H9 (cell line): ENCODE measurements around the gene NT5C3B. TPM values are rescaled to one million over a fixed set of nuclear protein-coding genes. Genes with fewer than 3 reads are reported as not detected.

Source experiments
- DNase-seq: peaks from one replicate; pipeline ENCODE4 v3.0.0-alpha.2; 2017
- H2AFZ ChIP-seq: one replicate; pipeline ENCODE4 v1.6.1; 2013; ENCODE audit warnings: mild to moderate bottlenecking, low read length, control low read depth, moderate library complexity
- H2AK5ac ChIP-seq: 2 replicates; pipeline ENCODE4 v1.6.1; 2013; ENCODE audit warnings: low read length, control low read depth, mixed read lengths; ENCODE audit not compliant: insufficient read length
- H2BK120ac ChIP-seq: one replicate; pipeline ENCODE4 v1.6.1; 2013; ENCODE audit warnings: low read depth, mild to moderate bottlenecking, low read length, control low read depth, inconsistent platforms; ENCODE audit not compliant: poor library complexity, severe bottlenecking
- H2BK12ac ChIP-seq: 2 replicates; pipeline ENCODE4 v1.6.1; 2013; ENCODE audit warnings: low read length, control low read depth, mixed read lengths, low read depth; ENCODE audit not compliant: insufficient read length
- H2BK15ac ChIP-seq: 2 replicates; pipeline ENCODE4 v1.6.1; 2013; ENCODE audit warnings: low read depth, low read length, control low read depth
- H2BK20ac ChIP-seq: one replicate; pipeline ENCODE4 v1.6.1; 2013; ENCODE audit warnings: low read depth, mild to moderate bottlenecking, low read length, control low read depth, inconsistent platforms; ENCODE audit not compliant: poor library complexity, severe bottlenecking
- H2BK5ac ChIP-seq: 2 replicates; pipeline ENCODE4 v1.6.1; 2013; ENCODE audit warnings: low read length, control low read depth, mixed read lengths; ENCODE audit not compliant: insufficient read length
- H3K14ac ChIP-seq: 2 replicates; pipeline ENCODE4 v1.6.1; 2013; ENCODE audit warnings: low read length, control low read depth; ENCODE audit not compliant: insufficient read depth
- H3K18ac ChIP-seq: 2 replicates; pipeline ENCODE4 v1.6.1; 2013; ENCODE audit warnings: low read depth, mild to moderate bottlenecking, mixed read lengths, low read length, control low read depth; ENCODE audit not compliant: insufficient read length
- H3K23ac ChIP-seq: 2 replicates; pipeline ENCODE4 v1.6.1; 2013; ENCODE audit warnings: low read length, control low read depth, mixed read lengths, low read depth; ENCODE audit not compliant: insufficient read length
- H3K23me2 ChIP-seq: 2 replicates; pipeline ENCODE4 v1.6.1; 2013; ENCODE audit warnings: low read depth, mild to moderate bottlenecking, mixed read lengths, low read length, control low read depth; ENCODE audit not compliant: insufficient read length, poor library complexity, severe bottlenecking
- H3K27ac ChIP-seq: 2 replicates; pipeline ENCODE4 v1.5.1; 2013; ENCODE audit warnings: low read length, control low read depth, mixed read lengths, low read depth; ENCODE audit not compliant: insufficient read length
- H3K27me3 ChIP-seq: 2 replicates; pipeline ENCODE4 v1.6.1; 2013; ENCODE audit warnings: low read length, control low read depth, inconsistent platforms; ENCODE audit not compliant: insufficient read depth
- H3K4ac ChIP-seq: 2 replicates; pipeline ENCODE4 v1.6.1; 2013; ENCODE audit warnings: low read depth, mild to moderate bottlenecking, control low read depth, inconsistent platforms, low read length, moderate library complexity
- H3K4me1 ChIP-seq: 2 replicates; pipeline ENCODE4 v1.6.1; 2013; ENCODE audit warnings: low read length, control low read depth, inconsistent platforms; ENCODE audit not compliant: insufficient read depth
- H3K4me2 ChIP-seq: 2 replicates; pipeline ENCODE4 v1.6.1; 2013; ENCODE audit warnings: low read length, control low read depth, mixed read lengths; ENCODE audit not compliant: insufficient read length, insufficient read depth
- H3K56ac ChIP-seq: 2 replicates; pipeline ENCODE4 v1.6.1; 2013; ENCODE audit warnings: low read depth, mild to moderate bottlenecking, mixed read lengths, low read length, control low read depth; ENCODE audit not compliant: insufficient read length
- H3K79me1 ChIP-seq: 2 replicates; pipeline ENCODE4 v1.6.1; 2013; ENCODE audit warnings: low read depth, mild to moderate bottlenecking, moderate library complexity, low read length, control low read depth, inconsistent platforms; ENCODE audit not compliant: insufficient read depth, poor library complexity, severe bottlenecking
- H3K79me2 ChIP-seq: 2 replicates; pipeline ENCODE4 v1.6.1; 2013; ENCODE audit warnings: low read length, control low read depth, inconsistent platforms; ENCODE audit not compliant: insufficient read depth
- H3K9ac ChIP-seq: 2 replicates; pipeline ENCODE4 v1.6.1; 2013; ENCODE audit warnings: low read length, control low read depth, mixed read lengths; ENCODE audit not compliant: insufficient read length; ENCODE audit errors: extremely low read depth
- H3K9me3 ChIP-seq: one replicate; pipeline ENCODE4 v1.6.1; 2013; ENCODE audit warnings: low read depth, low read length, inconsistent platforms; ENCODE audit not compliant: control insufficient read depth
- H3T11ph ChIP-seq: one replicate; pipeline ENCODE4 v1.6.1; 2013; ENCODE audit warnings: mild to moderate bottlenecking, low read length, control low read depth, inconsistent platforms
- H4K20me1 ChIP-seq: one replicate; pipeline ENCODE4 v1.6.1; 2013; ENCODE audit not compliant: control insufficient read depth, insufficient read length, insufficient read depth
- H4K5ac ChIP-seq: 2 replicates; pipeline ENCODE4 v1.6.1; 2013; ENCODE audit warnings: low read depth, mild to moderate bottlenecking, mixed read lengths, low read length, control low read depth; ENCODE audit not compliant: insufficient read length
- H4K8ac ChIP-seq: replicated peaks from 2 replicates; pipeline ENCODE4 v1.6.1; 2013; ENCODE audit warnings: low read length, control low read depth, mixed read lengths, low read depth; ENCODE audit not compliant: insufficient read length
- H4K91ac ChIP-seq: 2 replicates; pipeline ENCODE4 v1.6.1; 2013; ENCODE audit warnings: low read depth, mild to moderate bottlenecking, moderate library complexity, mixed read lengths, low read length, control low read depth; ENCODE audit not compliant: insufficient read length
- H3K27ac Mint-ChIP-seq, 3 experiments: 2 replicates in 2 of 3; 3 replicates in 1 of 3; pipeline ENCODE4 v1.8.0; 2020 to 2021; ENCODE audit warnings: mixed read lengths in 3 of 3, mild to moderate bottlenecking in 1 of 3, moderate library complexity in 1 of 3
- H3K27me3 Mint-ChIP-seq: 2 replicates; pipeline ENCODE4 v1.8.0; 2021; ENCODE audit warnings: low read depth, mild to moderate bottlenecking, moderate library complexity, mixed read lengths
- H3K36me3 Mint-ChIP-seq, 3 experiments: 2 replicates in 2 of 3; 3 replicates in 1 of 3; pipeline ENCODE4 v1.8.0; 2020 to 2021; ENCODE audit warnings: low read depth in 3 of 3, mixed read lengths in 3 of 3; ENCODE audit not compliant: insufficient read depth in 1 of 3
- H3K4me1 Mint-ChIP-seq, 2 experiments: 2 replicates each; pipeline ENCODE4 v1.8.0; 2020; ENCODE audit warnings: mixed read lengths in 2 of 2
- H3K4me3 Mint-ChIP-seq, 2 experiments: 2 replicates in 1 of 2; 3 replicates in 1 of 2; pipeline ENCODE4 v1.8.0; 2020 to 2021; ENCODE audit warnings: mild to moderate bottlenecking in 2 of 2, mixed read lengths in 2 of 2, moderate library complexity in 1 of 2
- H3K9me3 Mint-ChIP-seq, 2 experiments: 2 replicates in 1 of 2; 3 replicates in 1 of 2; pipeline ENCODE4 v1.8.0; 2020; ENCODE audit warnings: mild to moderate bottlenecking in 2 of 2, mixed read lengths in 2 of 2, moderate library complexity in 1 of 2
- CTCF ChIP-seq: fragments of 200-600 bp; sonication (generic); conservative IDR thresholded peaks from 3 replicates; pipeline ENCODE4 v1.8.0; 2021; ENCODE audit warnings: antibody characterized with exemption, mild to moderate bottlenecking
- WGBS: extraction: QIAGEN DNeasy Blood & Tissue Kit; methylation state at CpG from one replicate; pipeline ENCODE4 v1.1.7; 2013; ENCODE audit warnings: missing lambda C conversion rate, low lambda C conversion rate, mixed read lengths; ENCODE audit not compliant: insufficient read length; ENCODE audit errors: extremely low coverage; 5-methylcytosine and 5-hydroxymethylcytosine counted together
- total RNA-seq: library from RNA; stranded (reverse); gene quantifications from 2 replicates; pipeline ENCODE4 v1.2.1, GENCODE V29; 2021

NT5C3B gene
- total RNA-seq, 1 experiment from 2014 or later = 76.1 TPM

- no peak overlapping the region for H3K23ac ChIP-seq
- no peak overlapping the region for H3K14ac ChIP-seq
- no peak overlapping the region for H2BK12ac ChIP-seq
- H3K18ac ChIP-seq = no peak overlapping the region
- no peak overlapping the region for H2AK5ac ChIP-seq
- H2BK120ac ChIP-seq = no peak overlapping the region
- no peak overlapping the region for H2BK20ac ChIP-seq
- peaks cover 0 to 10% of the 10 kb centered on the region in 2 experiments; a peak in 3 of 5 replicates for H3K9me3 Mint-ChIP-seq
- peaks cover 26 to 36% (median 32%) of the 10 kb centered on the region in 3 experiments for H3K36me3 Mint-ChIP-seq
- no peak overlapping the region for H3K56ac ChIP-seq
- peaks cover 14% of the 10 kb centered on the region; the same call in 1 of the 2 replicates for H3K79me2 ChIP-seq
- no CpG with 5 or more reads among the region's 12 CpGs for WGBS
- H3K27ac Mint-ChIP-seq = peak overlapping the region in 2 of 3 experiments; percentile 53 to 97; a peak in 4 of 7 replicates
- peaks cover 16% of the 10 kb centered on the region for H3K23me2 ChIP-seq
- no peak overlapping the region for H3T11ph ChIP-seq
- no peaks in the 10 kb centered on the region for H4K20me1 ChIP-seq
- H3K4me1 ChIP-seq = peaks cover 4% of the 10 kb centered on the region; the same call in 1 of the 2 replicates
- no peak overlapping the region for H4K8ac ChIP-seq
- peak overlapping the region; percentile 76 for H3K4me2 ChIP-seq
- no peak overlapping the region for H2BK15ac ChIP-seq
- H4K91ac ChIP-seq = no peak overlapping the region
- peak overlapping the region; percentile 51 for H3K9ac ChIP-seq
- no peak overlapping the region for H2BK5ac ChIP-seq
- peak overlapping the region; percentile 91 to 99 for H3K4me3 Mint-ChIP-seq
- H3K27me3 ChIP-seq = no peaks in the 10 kb centered on the region
- H3K4ac ChIP-seq = no peak overlapping the region
- no peaks in the 10 kb centered on the region for H3K9me3 ChIP-seq
- no peak for DNase-seq
- H3K79me1 ChIP-seq = peaks cover 2% of the 10 kb centered on the region
- H3K27me3 Mint-ChIP-seq = peaks cover 11% of the 10 kb centered on the region
- peaks cover 23 to 36% of the 10 kb centered on the region in 2 experiments for H3K4me1 Mint-ChIP-seq
- TF ChIP-seq CTCF = no peak
- no peak overlapping the region for H3K27ac ChIP-seq
- no peak overlapping the region for H4K5ac ChIP-seq
- H2AFZ ChIP-seq = no peak overlapping the region
Measured at GRCh38 chr17:41813152-41813680, 22.8 kb downstream of the NT5C3B start.
